Skin of body (tissue), 2 donors: ENCODE data around the gene GALNT11. TPM values are rescaled to one million over a fixed set of nuclear protein-coding genes. Genes with fewer than 3 reads are reported as not detected.

Experiments
- DNase-seq: peaks from one replicate; lab custom pipeline; 2025; lab: John Stamatoyannopoulos, UW
- total RNA-seq: library from RNA; depleted of rRNA; stranded (reverse); fragments of >200 nt; gene quantifications from one replicate; pipeline ENCODE4 v1.2.3, GENCODE V29; 2014

Gene GALNT11
- total RNA-seq, 1 donor from 2014 or later, result 43.7 TPM

- DNase-seq, result no peak
These were observed 89.7 kb downstream of the GALNT11 start for GRCh38 chr7:152115021-152115718.

- no peak for DNase-seq
These were observed 91.9 kb downstream of the GALNT11 start for GRCh38 chr7:152117356-152117755.

- DNase-seq, result no peak
These were observed 94.7 kb downstream of the GALNT11 start for GRCh38 chr7:152120210-152120609.

- DNase-seq, result no peak
These were observed 95.3 kb downstream of the GALNT11 start for GRCh38 chr7:152120776-152121175.

GRCh38 chr7:152121432-152121831 is 96.0 kb downstream of the GALNT11 start:
- DNase-seq, result no peak

GRCh38 chr7:152122540-152122939 is 97.1 kb downstream of the GALNT11 start:
- DNase-seq, result no peak

GRCh38 chr7:152126741-152127140 is 101.3 kb downstream of the GALNT11 start:
- no peak for DNase-seq

GRCh38 chr7:152127229-152127628 is 101.8 kb downstream of the GALNT11 start:
- DNase-seq, result no peak

- no peak for DNase-seq
These were observed 102.8 kb downstream of the GALNT11 start for GRCh38 chr7:152128252-152128651.

GRCh38 chr7:152128741-152129461 is 103.4 kb downstream of the GALNT11 start:
- DNase-seq, result no peak

GRCh38 chr7:152129682-152130081 is 104.2 kb downstream of the GALNT11 start:
- no peak for DNase-seq

- no peak for DNase-seq
These were observed 105.5 kb downstream of the GALNT11 start for GRCh38 chr7:152130658-152131590.

GRCh38 chr7:152131981-152132494 is 106.6 kb downstream of the GALNT11 start:
- DNase-seq, result no peak

- DNase-seq, result no peak
These were observed 107.3 kb downstream of the GALNT11 start for GRCh38 chr7:152132812-152133211.

- DNase-seq, result no peak
These were observed 108.3 kb downstream of the GALNT11 start for GRCh38 chr7:152133804-152134203.

GRCh38 chr7:152136686-152137085 is 111.2 kb downstream of the GALNT11 start:
- DNase-seq, result peak; percentile 17

GRCh38 chr7:152137476-152138025 is 112.1 kb downstream of the GALNT11 start:
- no peak for DNase-seq

GRCh38 chr7:152140067-152140466 is 114.6 kb downstream of the GALNT11 start:
- DNase-seq, result no peak

- DNase-seq, result no peak
These were observed 115.1 kb downstream of the GALNT11 start for GRCh38 chr7:152140560-152140959.

GRCh38 chr7:152142976-152143595 is 117.6 kb downstream of the GALNT11 start:
- no peak for DNase-seq
